ENCODE results near the gene TMEM117. TPM values are rescaled to one million over a fixed set of nuclear protein-coding genes. Genes with fewer than 3 reads are reported as not detected.

The TMEM117 gene
- total and polyA plus RNA-seq, 10 of the 15 experiments (the other 5 are each of a cell fraction or from before 2014, with no cell fraction given): 3.1 to 8.2 (median 6.1) TPM

DNA sequence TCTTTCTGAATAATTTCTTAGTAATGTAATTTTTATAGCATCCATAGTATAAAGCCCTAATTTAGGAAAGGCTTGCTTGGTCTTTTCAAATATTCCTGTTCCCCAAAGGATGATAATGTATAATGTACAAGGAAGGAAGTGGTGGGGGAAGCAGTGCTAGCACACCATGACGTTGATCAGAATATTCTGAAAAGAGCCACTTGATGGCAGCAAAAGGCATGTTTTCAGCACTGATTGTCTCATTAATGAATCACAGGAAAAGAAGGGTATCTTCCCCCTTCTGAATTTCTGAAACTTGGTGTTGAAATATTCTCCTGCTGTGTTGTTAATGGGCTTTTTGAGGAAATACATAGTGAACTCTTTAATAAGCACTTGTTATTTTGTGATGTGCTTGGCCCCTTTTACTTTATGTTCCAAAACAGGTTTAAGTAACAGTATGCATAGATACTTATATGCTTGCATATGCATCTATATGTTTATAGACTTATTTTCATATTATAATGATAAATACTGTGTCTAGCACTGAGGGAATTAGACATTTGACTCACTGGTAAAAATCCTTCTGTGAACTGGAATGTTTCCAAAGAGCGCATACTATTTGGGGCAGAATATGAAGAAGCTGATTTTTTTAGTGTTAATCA is 122.0 kb downstream of the TMEM117 start (continued):
- TF ChIP-seq, protein P1, sequence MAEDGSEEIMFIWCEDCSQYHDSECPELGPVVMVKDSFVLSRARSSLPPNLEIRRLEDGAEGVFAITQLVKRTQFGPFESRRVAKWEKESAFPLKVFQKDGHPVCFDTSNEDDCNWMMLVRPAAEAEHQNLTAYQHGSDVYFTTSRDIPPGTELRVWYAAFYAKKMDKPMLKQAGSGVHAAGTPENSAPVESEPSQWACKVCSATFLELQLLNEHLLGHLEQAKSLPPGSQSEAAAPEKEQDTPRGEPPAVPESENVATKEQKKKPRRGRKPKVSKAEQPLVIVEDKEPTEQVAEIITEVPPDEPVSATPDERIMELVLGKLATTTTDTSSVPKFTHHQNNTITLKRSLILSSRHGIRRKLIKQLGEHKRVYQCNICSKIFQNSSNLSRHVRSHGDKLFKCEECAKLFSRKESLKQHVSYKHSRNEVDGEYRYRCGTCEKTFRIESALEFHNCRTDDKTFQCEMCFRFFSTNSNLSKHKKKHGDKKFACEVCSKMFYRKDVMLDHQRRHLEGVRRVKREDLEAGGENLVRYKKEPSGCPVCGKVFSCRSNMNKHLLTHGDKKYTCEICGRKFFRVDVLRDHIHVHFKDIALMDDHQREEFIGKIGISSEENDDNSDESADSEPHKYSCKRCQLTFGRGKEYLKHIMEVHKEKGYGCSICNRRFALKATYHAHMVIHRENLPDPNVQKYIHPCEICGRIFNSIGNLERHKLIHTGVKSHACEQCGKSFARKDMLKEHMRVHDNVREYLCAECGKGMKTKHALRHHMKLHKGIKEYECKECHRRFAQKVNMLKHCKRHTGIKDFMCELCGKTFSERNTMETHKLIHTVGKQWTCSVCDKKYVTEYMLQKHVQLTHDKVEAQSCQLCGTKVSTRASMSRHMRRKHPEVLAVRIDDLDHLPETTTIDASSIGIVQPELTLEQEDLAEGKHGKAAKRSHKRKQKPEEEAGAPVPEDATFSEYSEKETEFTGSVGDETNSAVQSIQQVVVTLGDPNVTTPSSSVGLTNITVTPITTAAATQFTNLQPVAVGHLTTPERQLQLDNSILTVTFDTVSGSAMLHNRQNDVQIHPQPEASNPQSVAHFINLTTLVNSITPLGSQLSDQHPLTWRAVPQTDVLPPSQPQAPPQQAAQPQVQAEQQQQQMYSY (CRISPR knock-in tag; IDR thresholded peaks at IDR 0.05): no peak
- TF ChIP-seq, protein P2, sequence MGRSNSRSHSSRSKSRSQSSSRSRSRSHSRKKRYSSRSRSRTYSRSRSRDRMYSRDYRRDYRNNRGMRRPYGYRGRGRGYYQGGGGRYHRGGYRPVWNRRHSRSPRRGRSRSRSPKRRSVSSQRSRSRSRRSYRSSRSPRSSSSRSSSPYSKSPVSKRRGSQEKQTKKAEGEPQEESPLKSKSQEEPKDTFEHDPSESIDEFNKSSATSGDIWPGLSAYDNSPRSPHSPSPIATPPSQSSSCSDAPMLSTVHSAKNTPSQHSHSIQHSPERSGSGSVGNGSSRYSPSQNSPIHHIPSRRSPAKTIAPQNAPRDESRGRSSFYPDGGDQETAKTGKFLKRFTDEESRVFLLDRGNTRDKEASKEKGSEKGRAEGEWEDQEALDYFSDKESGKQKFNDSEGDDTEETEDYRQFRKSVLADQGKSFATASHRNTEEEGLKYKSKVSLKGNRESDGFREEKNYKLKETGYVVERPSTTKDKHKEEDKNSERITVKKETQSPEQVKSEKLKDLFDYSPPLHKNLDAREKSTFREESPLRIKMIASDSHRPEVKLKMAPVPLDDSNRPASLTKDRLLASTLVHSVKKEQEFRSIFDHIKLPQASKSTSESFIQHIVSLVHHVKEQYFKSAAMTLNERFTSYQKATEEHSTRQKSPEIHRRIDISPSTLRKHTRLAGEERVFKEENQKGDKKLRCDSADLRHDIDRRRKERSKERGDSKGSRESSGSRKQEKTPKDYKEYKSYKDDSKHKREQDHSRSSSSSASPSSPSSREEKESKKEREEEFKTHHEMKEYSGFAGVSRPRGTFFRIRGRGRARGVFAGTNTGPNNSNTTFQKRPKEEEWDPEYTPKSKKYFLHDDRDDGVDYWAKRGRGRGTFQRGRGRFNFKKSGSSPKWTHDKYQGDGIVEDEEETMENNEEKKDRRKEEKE (IDR thresholded peaks at IDR 0.05): no peak
- TF ChIP-seq ZNF24 (IDR thresholded peaks at IDR 0.05): no peak
- no peak for TF ChIP-seq NFYB (IDR thresholded peaks at IDR 0.05; ENCODE audit: insufficient read depth, low read depth, low read length)
- TF ChIP-seq, protein P3, sequence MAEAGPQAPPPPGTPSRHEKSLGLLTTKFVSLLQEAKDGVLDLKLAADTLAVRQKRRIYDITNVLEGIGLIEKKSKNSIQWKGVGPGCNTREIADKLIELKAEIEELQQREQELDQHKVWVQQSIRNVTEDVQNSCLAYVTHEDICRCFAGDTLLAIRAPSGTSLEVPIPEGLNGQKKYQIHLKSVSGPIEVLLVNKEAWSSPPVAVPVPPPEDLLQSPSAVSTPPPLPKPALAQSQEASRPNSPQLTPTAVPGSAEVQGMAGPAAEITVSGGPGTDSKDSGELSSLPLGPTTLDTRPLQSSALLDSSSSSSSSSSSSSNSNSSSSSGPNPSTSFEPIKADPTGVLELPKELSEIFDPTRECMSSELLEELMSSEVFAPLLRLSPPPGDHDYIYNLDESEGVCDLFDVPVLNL (IDR thresholded peaks at IDR 0.05; ENCODE audit: low read depth, low read length): no peak
- TF ChIP-seq, protein P4, sequence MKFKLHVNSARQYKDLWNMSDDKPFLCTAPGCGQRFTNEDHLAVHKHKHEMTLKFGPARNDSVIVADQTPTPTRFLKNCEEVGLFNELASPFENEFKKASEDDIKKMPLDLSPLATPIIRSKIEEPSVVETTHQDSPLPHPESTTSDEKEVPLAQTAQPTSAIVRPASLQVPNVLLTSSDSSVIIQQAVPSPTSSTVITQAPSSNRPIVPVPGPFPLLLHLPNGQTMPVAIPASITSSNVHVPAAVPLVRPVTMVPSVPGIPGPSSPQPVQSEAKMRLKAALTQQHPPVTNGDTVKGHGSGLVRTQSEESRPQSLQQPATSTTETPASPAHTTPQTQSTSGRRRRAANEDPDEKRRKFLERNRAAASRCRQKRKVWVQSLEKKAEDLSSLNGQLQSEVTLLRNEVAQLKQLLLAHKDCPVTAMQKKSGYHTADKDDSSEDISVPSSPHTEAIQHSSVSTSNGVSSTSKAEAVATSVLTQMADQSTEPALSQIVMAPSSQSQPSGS (IDR thresholded peaks at IDR 0.05; ENCODE audit: low read length): no peak
- TF ChIP-seq CHD1 (IDR thresholded peaks at IDR 0.05; ENCODE audit: low read depth, low read length): no peak
